RWPE2 (cell line): ENCODE measurements around the gene GNG8.

Experiments used
- ATAC-seq: fragments of 200-7000 bp; cut with Tn5 transposase; 3 replicates; pipeline ENCODE4 v1.9.1; 2021; ENCODE audit warnings: low read depth
- DNase-seq: peaks from one replicate; pipeline ENCODE4 v3.0.0-alpha.2; 2020; ENCODE audit warnings: low spot score
- H3K27ac ChIP-seq: fragments of 450-650 bp; 2 replicates; pipeline ENCODE4 v1.5.1; 2017; ENCODE audit warnings: mild to moderate bottlenecking; ENCODE audit not compliant: poor library complexity, severe bottlenecking
- H3K27me3 ChIP-seq: fragments of 250-450 bp; sonication (Bioruptor Pico); 2 replicates; pipeline ENCODE4 v1.5.1; 2021; ENCODE audit warnings: mild to moderate bottlenecking, moderate library complexity; ENCODE audit not compliant: insufficient read depth, poor library complexity, severe bottlenecking
- H3K36me3 ChIP-seq: fragments of 250-450 bp; sonication (Bioruptor Pico); 2 replicates; pipeline ENCODE4 v1.5.1; 2020; ENCODE audit warnings: low read depth, mild to moderate bottlenecking, moderate library complexity
- H3K4me1 ChIP-seq: fragments of 250-450 bp; sonication (Bioruptor Pico); 2 replicates; pipeline ENCODE4 v1.5.1; 2021; ENCODE audit warnings: mild to moderate bottlenecking, moderate library complexity; ENCODE audit not compliant: insufficient read depth, poor library complexity, severe bottlenecking
- H3K4me3 ChIP-seq: fragments of 250-450 bp; sonication (Bioruptor Pico); 2 replicates; pipeline ENCODE4 v1.5.1; 2021; ENCODE audit warnings: mild to moderate bottlenecking, moderate library complexity; ENCODE audit not compliant: severe bottlenecking
- H3K9me3 ChIP-seq: fragments of 250-450 bp; sonication (Bioruptor Pico); 2 replicates; pipeline ENCODE4 v1.5.1; 2021; ENCODE audit warnings: mild to moderate bottlenecking, moderate library complexity; ENCODE audit not compliant: severe bottlenecking
- CTCF ChIP-seq: fragments of 450-650 bp; IDR thresholded peaks from one replicate; pipeline ENCODE4 v1.5.1; 2017; ENCODE audit warnings: mild to moderate bottlenecking, moderate library complexity; ENCODE audit not compliant: poor library complexity, severe bottlenecking

GNG8 gene

GRCh38 chr19:46661020-46661731, 25.2 kb upstream of the GNG8 start, which contains the start of gene DACT3:
TSS of gene DACT3 (minus strand) at chr19:46661182. CDS start at chr19:46661064, 118 bp downstream.
- H3K9me3 ChIP-seq: no peaks in the 10 kb centered on the region
- H3K4me3 ChIP-seq: peak within 1 kb of the TSS; percentile 27
- peak; percentile 99 for DNase-seq
- H3K36me3 ChIP-seq: no peaks in the 10 kb centered on the region
- no peak within 1 kb of the TSS for H3K27ac ChIP-seq
- H3K4me1 ChIP-seq: no peaks in the 10 kb centered on the region
- H3K27me3 ChIP-seq: peaks cover 24% of the 10 kb centered on the region
- no peak for TF ChIP-seq CTCF
- peak; percentile 93 for ATAC-seq

- peak overlapping the region; percentile 27 for H3K4me3 ChIP-seq
- no peaks in the 10 kb centered on the region for H3K36me3 ChIP-seq
- no peak overlapping the region for H3K27ac ChIP-seq
- no peaks in the 10 kb centered on the region for H3K4me1 ChIP-seq
- DNase-seq: peak; percentile 64
- peaks cover 24% of the 10 kb centered on the region for H3K27me3 ChIP-seq
- TF ChIP-seq CTCF: no peak
- peak; percentile 22; the same call in 2 of the 3 replicates for ATAC-seq
- H3K9me3 ChIP-seq: no peaks in the 10 kb centered on the region
These were observed 24.6 kb upstream of the GNG8 start for GRCh38 chr19:46660551-46661019.

GRCh38 chr19:46660008-46660517, 24.1 kb upstream of the GNG8 start:
- Histone ChIP-seq H3K27ac (no peak overlapping the region), H3K9me3 (no peaks in the 10 kb centered on the region), H3K4me1 (no peaks in the 10 kb centered on the region), H3K27me3 (peaks cover 24% of the 10 kb centered on the region), H3K4me3 (no peak overlapping the region), H3K36me3 (no peaks in the 10 kb centered on the region)
- ATAC-seq (no peak), DNase-seq (no peak)
- TF ChIP-seq CTCF: no peak

GRCh38 chr19:46659151-46660007, 23.4 kb upstream of the GNG8 start:
- H3K36me3 ChIP-seq: no peaks in the 10 kb centered on the region
- no peak overlapping the region for H3K27ac ChIP-seq
- TF ChIP-seq CTCF: no peak
- peaks cover 24% of the 10 kb centered on the region for H3K27me3 ChIP-seq
- H3K4me1 ChIP-seq: no peaks in the 10 kb centered on the region
- ATAC-seq (no peak), DNase-seq (no peak)
- no peak overlapping the region for H3K4me3 ChIP-seq
- no peaks in the 10 kb centered on the region for H3K9me3 ChIP-seq
